Colonic mucosa (tissue), 4 donors: ENCODE measurements around the gene JPH3. TPM values are rescaled to one million over a fixed set of nuclear protein-coding genes. Genes with fewer than 3 reads are reported as not detected.

Experiments used
- DNase-seq: peaks from one replicate; pipeline ENCODE4 v3.0.0-alpha.2; 2020
- H3K27ac ChIP-seq: fragments of 200-600 bp; one replicate; pipeline ENCODE4 v1.8.0; 2021
- H3K27me3 ChIP-seq: fragments of 200-600 bp; one replicate; pipeline ENCODE4 v1.8.0; 2021
- H3K36me3 ChIP-seq: fragments of 200-600 bp; one replicate; pipeline ENCODE4 v1.8.0; 2021
- H3K4me1 ChIP-seq: fragments of 200-600 bp; one replicate; pipeline ENCODE4 v1.8.0; 2021; ENCODE audit warnings: mild to moderate bottlenecking
- H3K4me3 ChIP-seq: fragments of 200-600 bp; one replicate; pipeline ENCODE4 v1.8.0; 2021
- H3K9ac ChIP-seq, 2 donors: one replicate each; pipeline ENCODE4 v1.7.0; 2013; ENCODE audit warnings: control low read depth in 2 of 2, low read depth in 2 of 2, low read length in 2 of 2
- H3K9me3 ChIP-seq: fragments of 200-600 bp; one replicate; pipeline ENCODE4 v1.8.0; 2021
- intact Hi-C: fragments of 100-400 bp; cut with DNase I; formaldehyde crosslinking; loops from one replicate; pipeline ENCODE4 v1.14.1; 2022
- total RNA-seq, 2 donors: library from RNA; stranded (reverse); fragmentation: NEBNext Ultra II Directional in 1 of 2; extraction: Animal tissue kit (Norgen Biotek cat#: 25700) in 1 of 2; gene quantifications; one replicate each; pipeline ENCODE4 v1.2.1, GENCODE V29; 2021
- TF ChIP-seq, protein P1 (sequence below): fragments of 200-600 bp; IDR thresholded peaks from one replicate; pipeline ENCODE4 v1.8.0; 2022; ENCODE audit warnings: antibody characterized with exemption, mild to moderate bottlenecking
- donor health status: healthy.
- donor health status: DM: no; HTN: no; CAD: no.
- donor health status: DM: no; HTN: no; CAD: no.

The JPH3 gene
- total RNA-seq, 2 donors from 2014 or later = 0.15 to 0.42 TPM

GRCh38 chr16:87644186-87644585, 41.9 kb downstream of the JPH3 start:
- no peak for DNase-seq
- Histone ChIP-seq H3K4me1 (no peaks in the 10 kb centered on the region), H3K9me3 (no peaks in the 10 kb centered on the region), H3K4me3 (no peak overlapping the region), H3K36me3 (no peaks in the 10 kb centered on the region), H3K27me3 (no peaks in the 10 kb centered on the region), H3K9ac (no peak overlapping the region), H3K27ac (no peak overlapping the region)
- TF ChIP-seq, protein P1, sequence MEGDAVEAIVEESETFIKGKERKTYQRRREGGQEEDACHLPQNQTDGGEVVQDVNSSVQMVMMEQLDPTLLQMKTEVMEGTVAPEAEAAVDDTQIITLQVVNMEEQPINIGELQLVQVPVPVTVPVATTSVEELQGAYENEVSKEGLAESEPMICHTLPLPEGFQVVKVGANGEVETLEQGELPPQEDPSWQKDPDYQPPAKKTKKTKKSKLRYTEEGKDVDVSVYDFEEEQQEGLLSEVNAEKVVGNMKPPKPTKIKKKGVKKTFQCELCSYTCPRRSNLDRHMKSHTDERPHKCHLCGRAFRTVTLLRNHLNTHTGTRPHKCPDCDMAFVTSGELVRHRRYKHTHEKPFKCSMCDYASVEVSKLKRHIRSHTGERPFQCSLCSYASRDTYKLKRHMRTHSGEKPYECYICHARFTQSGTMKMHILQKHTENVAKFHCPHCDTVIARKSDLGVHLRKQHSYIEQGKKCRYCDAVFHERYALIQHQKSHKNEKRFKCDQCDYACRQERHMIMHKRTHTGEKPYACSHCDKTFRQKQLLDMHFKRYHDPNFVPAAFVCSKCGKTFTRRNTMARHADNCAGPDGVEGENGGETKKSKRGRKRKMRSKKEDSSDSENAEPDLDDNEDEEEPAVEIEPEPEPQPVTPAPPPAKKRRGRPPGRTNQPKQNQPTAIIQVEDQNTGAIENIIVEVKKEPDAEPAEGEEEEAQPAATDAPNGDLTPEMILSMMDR = no peak
- intact Hi-C loops = no loop called here

DNA sequence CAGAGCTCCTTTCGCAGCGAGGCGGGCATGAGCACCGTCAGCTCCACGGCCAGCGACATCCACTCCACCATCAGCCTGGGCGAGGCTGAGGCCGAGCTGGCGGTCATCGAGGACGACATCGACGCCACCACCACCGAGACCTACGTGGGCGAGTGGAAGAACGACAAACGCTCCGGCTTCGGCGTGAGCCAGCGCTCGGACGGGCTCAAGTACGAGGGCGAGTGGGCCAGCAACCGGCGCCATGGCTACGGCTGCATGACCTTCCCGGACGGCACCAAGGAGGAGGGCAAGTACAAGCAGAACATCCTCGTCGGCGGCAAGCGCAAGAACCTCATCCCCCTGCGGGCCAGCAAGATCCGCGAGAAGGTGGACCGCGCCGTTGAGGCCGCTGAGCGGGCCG, 42.3 kb downstream of the JPH3 start:
- H3K27me3 ChIP-seq = no peaks in the 10 kb centered on the region
- no peak overlapping the region for H3K9ac ChIP-seq
- intact Hi-C loops = no loop called here
- H3K9me3 ChIP-seq = no peaks in the 10 kb centered on the region
- no peak overlapping the region for H3K27ac ChIP-seq
- H3K4me3 ChIP-seq = no peak overlapping the region
- H3K4me1 ChIP-seq = no peaks in the 10 kb centered on the region
- DNase-seq = no peak
- TF ChIP-seq, protein P1 = no peak
- no peaks in the 10 kb centered on the region for H3K36me3 ChIP-seq

DNA sequence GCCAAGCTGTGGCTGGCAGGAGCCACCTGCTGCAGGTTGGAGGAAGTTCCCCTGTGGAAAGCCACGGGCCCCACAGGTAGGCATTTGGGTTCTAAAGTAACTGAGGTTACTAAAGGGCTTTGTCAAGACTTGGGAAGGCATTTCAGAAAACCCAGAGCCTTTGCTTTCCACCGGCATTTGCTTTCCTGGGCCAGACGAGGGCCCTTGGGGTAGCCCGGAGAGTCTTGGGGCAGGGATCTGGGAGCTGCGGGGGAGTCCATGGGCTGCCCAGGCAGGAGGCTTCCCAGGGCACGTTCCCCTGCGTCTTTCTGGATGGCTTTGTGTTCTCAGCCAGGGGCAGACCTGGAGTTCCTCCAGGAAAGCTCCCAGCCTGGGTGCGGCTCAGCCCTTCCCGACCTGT, 43.5 kb downstream of the JPH3 start:
- intact Hi-C loops = no loop called here
- Histone ChIP-seq H3K4me3 (no peak overlapping the region), H3K9ac (no peak overlapping the region), H3K36me3 (no peaks in the 10 kb centered on the region), H3K4me1 (no peaks in the 10 kb centered on the region), H3K27me3 (no peaks in the 10 kb centered on the region), H3K9me3 (no peaks in the 10 kb centered on the region), H3K27ac (no peak overlapping the region)
- TF ChIP-seq, protein P1 = no peak
- no peak for DNase-seq

DNA sequence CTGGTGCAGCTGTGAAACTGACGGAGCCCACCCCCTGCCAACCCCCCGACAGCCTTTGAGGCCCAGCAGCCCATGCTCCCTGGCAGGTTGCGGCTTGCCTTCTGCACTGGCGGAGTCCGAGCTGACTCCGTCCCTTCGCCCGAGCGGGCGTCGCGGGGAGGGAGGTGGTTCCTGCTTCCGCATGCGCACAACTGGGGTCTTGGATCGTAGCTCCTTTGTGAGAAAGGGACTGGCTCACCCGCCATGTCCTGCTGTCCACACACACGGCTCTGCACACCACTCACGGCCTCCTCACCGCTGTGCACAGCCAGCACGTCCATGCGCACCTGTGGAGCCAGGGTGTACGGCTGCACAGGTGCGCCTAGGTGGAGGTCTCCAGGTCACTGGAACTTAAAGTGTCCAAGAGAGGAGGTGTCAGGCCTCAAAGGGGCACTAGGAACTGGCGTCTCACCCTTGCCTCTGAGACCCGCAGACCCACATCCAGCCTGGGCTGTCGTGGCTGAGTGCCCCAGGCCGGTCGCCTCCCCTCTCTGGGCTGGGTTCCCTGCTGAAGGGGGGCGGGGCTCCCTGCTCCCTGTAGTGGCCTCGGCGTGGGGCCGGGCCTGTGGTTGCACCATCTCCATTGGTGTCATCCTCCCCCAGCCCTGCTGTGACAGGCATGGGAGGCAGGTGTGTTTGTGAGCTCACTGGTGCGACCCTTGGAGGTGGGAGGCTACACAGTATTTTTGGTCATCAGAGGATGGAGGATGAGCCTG, 45.3 kb downstream of the JPH3 start:
- DNase-seq = no peak
- no peaks in the 10 kb centered on the region for H3K36me3 ChIP-seq
- H3K4me1 ChIP-seq = no peaks in the 10 kb centered on the region
- no peaks in the 10 kb centered on the region for H3K9me3 ChIP-seq
- no peaks in the 10 kb centered on the region for H3K27me3 ChIP-seq
- no peak overlapping the region for H3K27ac ChIP-seq
- H3K9ac ChIP-seq = no peak overlapping the region
- intact Hi-C loops = no loop called here
- H3K4me3 ChIP-seq = no peak overlapping the region
- TF ChIP-seq, protein P1 = no peak

DNA sequence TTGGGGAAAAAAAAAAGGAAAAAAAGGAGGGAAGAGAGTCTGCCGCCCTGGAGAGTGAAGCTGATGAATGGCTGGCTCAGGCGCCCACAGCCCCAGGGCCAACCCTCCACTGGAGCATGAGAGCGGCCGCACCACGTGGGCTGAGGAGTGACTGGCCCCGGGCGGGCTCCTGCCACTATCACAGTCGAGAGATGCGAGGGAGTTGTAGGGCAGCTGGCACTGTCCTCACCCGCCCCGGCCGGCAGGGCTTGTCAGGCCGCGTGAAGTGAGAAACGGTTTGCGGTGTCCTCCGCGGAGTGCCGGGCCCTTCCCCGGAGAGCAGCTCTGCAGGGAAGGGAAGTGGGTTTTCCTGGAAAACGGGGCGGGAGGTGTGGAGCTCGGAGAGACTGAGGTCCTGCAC, 45.9 kb downstream of the JPH3 start:
- no peaks in the 10 kb centered on the region for H3K9me3 ChIP-seq
- no peaks in the 10 kb centered on the region for H3K36me3 ChIP-seq
- H3K4me1 ChIP-seq = no peaks in the 10 kb centered on the region
- H3K9ac ChIP-seq = no peak overlapping the region
- no peak overlapping the region for H3K4me3 ChIP-seq
- DNase-seq = no peak
- no peak overlapping the region for H3K27ac ChIP-seq
- TF ChIP-seq, protein P1 = no peak
- H3K27me3 ChIP-seq = no peaks in the 10 kb centered on the region
- intact Hi-C loops = no loop called here
